OCI-LY7 (cell line): ENCODE data around the gene ZMYND8. TPM values are rescaled to one million over a fixed set of nuclear protein-coding genes. Genes with fewer than 3 reads are reported as not detected.

ENCODE experiments used
- BruUV-seq: library from RNA; stranded (reverse); fragments of 400-500 nt; replicated peaks from 2 replicates; lab custom pipeline; 2021; lab: Mats Ljungman, UMichigan
- CTCF ChIA-PET: fragments of 300-600 bp; sonication (Branson Sonifier 250); formaldehyde crosslinking; loops from one replicate; lab custom pipeline; 2022; ENCODE audit warnings: antibody characterized with exemption; ENCODE audit not compliant: unreplicated experiment; lab: Charles Lee
- POLR2A ChIA-PET: fragments of 300-600 bp; sonication (Branson Sonifier 250); formaldehyde crosslinking; loops from one replicate; lab custom pipeline; 2022; ENCODE audit warnings: antibody characterized with exemption; lab: Charles Lee
- DNase-seq: peaks from one replicate; pipeline ENCODE4 v3.0.0-alpha.2; 2015; ENCODE audit warnings: low spot score
- H2AFZ ChIP-seq: fragments of 200-600 bp; sonication (generic), shearing (Covaris generic); 2 replicates; pipeline ENCODE4 v1.6.1; 2014; ENCODE audit warnings: mild to moderate bottlenecking, antibody characterized with exemption, low read length, moderate library complexity
- H3K27ac ChIP-seq: fragments of 200-600 bp; sonication (generic); 2 replicates; pipeline ENCODE4 v1.5.1; 2014; ENCODE audit warnings: mixed run types, low read depth, mild to moderate bottlenecking, moderate library complexity, low read length, inconsistent platforms; ENCODE audit not compliant: poor library complexity, severe bottlenecking
- H3K36me3 ChIP-seq: fragments of 200-600 bp; sonication (generic); 2 replicates; pipeline ENCODE4 v1.6.1; 2014; ENCODE audit warnings: mild to moderate bottlenecking, antibody characterized with exemption, low read length, moderate library complexity, mixed read lengths; ENCODE audit not compliant: insufficient read depth
- H3K4me1 ChIP-seq: fragments of 200-600 bp; sonication (generic); 2 replicates; pipeline ENCODE4 v1.5.1; 2014; ENCODE audit warnings: mild to moderate bottlenecking, low read length; ENCODE audit not compliant: insufficient read depth, poor library complexity, severe bottlenecking
- H3K4me2 ChIP-seq: fragments of 200-600 bp; sonication (generic); 2 replicates; pipeline ENCODE4 v1.6.1; 2014; ENCODE audit warnings: mild to moderate bottlenecking, low read length
- H3K4me3 ChIP-seq: fragments of 200-600 bp; sonication (generic); 2 replicates; pipeline ENCODE4 v1.5.1; 2014; ENCODE audit warnings: mild to moderate bottlenecking, low read depth, low read length; ENCODE audit not compliant: poor library complexity, severe bottlenecking
- H3K79me2 ChIP-seq: fragments of 200-600 bp; sonication (generic); 2 replicates; pipeline ENCODE4 v1.6.1; 2016; ENCODE audit warnings: low read depth, mild to moderate bottlenecking, low read length, moderate library complexity, mixed read lengths; ENCODE audit not compliant: insufficient read depth
- H3K9me2 ChIP-seq: fragments of 200-600 bp; sonication (generic); 2 replicates; pipeline ENCODE4 v1.6.1; 2016; ENCODE audit warnings: mild to moderate bottlenecking, low read length, mixed read lengths; ENCODE audit not compliant: insufficient read depth
- H3K9me3 ChIP-seq: fragments of 200-600 bp; sonication (generic); 2 replicates; pipeline ENCODE4 v1.6.1; 2014; ENCODE audit warnings: mild to moderate bottlenecking, mixed run types, low read length, mixed read lengths
- H4K20me1 ChIP-seq: fragments of 200-600 bp; sonication (generic); 2 replicates; pipeline ENCODE4 v1.6.1; 2014; ENCODE audit warnings: mild to moderate bottlenecking, antibody characterized with exemption, low read length, moderate library complexity, mixed read lengths; ENCODE audit not compliant: insufficient read depth
- CTCF ChIP-seq: fragments of 200-600 bp; sonication (generic); conservative IDR thresholded peaks from 2 replicates; pipeline ENCODE4 v1.5.1; 2014; ENCODE audit warnings: mild to moderate bottlenecking, antibody characterized with exemption, low read length, moderate library complexity, mixed read lengths
- EZH2phosphoT487 ChIP-seq: fragments of 200-600 bp; sonication (generic); IDR thresholded peaks from 2 replicates; pipeline ENCODE4 v1.6.1; 2018; ENCODE audit warnings: low read depth, borderline replicate concordance, mild to moderate bottlenecking, mixed run types, antibody characterized with exemption, low read length, moderate library complexity, mixed read lengths
- intact Hi-C: fragments of 100-400 bp; cut with micrococcal nuclease; formaldehyde crosslinking; loops from one replicate; pipeline ENCODE4 v1.10.0; 2022; ENCODE audit not compliant: unreplicated experiment
- total RNA-seq, 2 experiments: library from RNA; depleted of rRNA in 1 of 2; stranded (reverse); fragments of >200 nt in 1 of 2; shearing (Covaris generic) in 1 of 2; gene quantifications; 2 replicates each; pipeline ENCODE4 v1.2.3, GENCODE V29; 2014 to 2022

The ZMYND8 gene
- total RNA-seq, 2 experiments from 2014 or later = 30.4 to 69.1 TPM

GRCh38 chr20:47236639-47236900, 119.9 kb downstream of the ZMYND8 start:
- no peaks in the 10 kb centered on the region for H3K9me3 ChIP-seq
- no peak for DNase-seq
- H3K4me1 ChIP-seq = no peaks in the 10 kb centered on the region
- ChIA-PET CTCF (no interaction called here), POLR2A (no interaction called here)
- H3K4me2 ChIP-seq = no peak overlapping the region
- no peaks in the 10 kb centered on the region for H3K79me2 ChIP-seq
- no peak overlapping the region for H2AFZ ChIP-seq
- no peaks in the 10 kb centered on the region for H3K9me2 ChIP-seq
- intact Hi-C loops = no loop called here
- H4K20me1 ChIP-seq = no peaks in the 10 kb centered on the region
- H3K36me3 ChIP-seq = peaks cover 91% of the 10 kb centered on the region
- no TSS peak for BruUV-seq
- H3K4me3 ChIP-seq = no peak overlapping the region
- TF ChIP-seq CTCF = no peak
- no peak for TF ChIP-seq EZH2phosphoT487
- no peak overlapping the region for H3K27ac ChIP-seq

GRCh38 chr20:47235853-47236638, 120.5 kb downstream of the ZMYND8 start:
- Histone ChIP-seq H2AFZ (no peak overlapping the region), H3K79me2 (no peaks in the 10 kb centered on the region), H3K9me2 (no peaks in the 10 kb centered on the region), H3K4me3 (no peak overlapping the region), H3K27ac (no peak overlapping the region), H3K4me1 (no peaks in the 10 kb centered on the region), H3K36me3 (peaks cover 93% of the 10 kb centered on the region), H3K9me3 (no peaks in the 10 kb centered on the region), H4K20me1 (no peaks in the 10 kb centered on the region), H3K4me2 (no peak overlapping the region)
- POLR2A ChIA-PET = no interaction called here
- intact Hi-C loops = no loop called here
- CTCF ChIA-PET = no interaction called here
- TF ChIP-seq CTCF (no peak), EZH2phosphoT487 (no peak)
- no peak for DNase-seq
- no TSS peak for BruUV-seq

- Histone ChIP-seq H3K9me2 (no peaks in the 10 kb centered on the region), H3K36me3 (peaks cover 97% of the 10 kb centered on the region), H3K27ac (no peak overlapping the region), H3K9me3 (no peaks in the 10 kb centered on the region), H3K4me3 (no peak overlapping the region), H4K20me1 (no peaks in the 10 kb centered on the region), H3K4me2 (no peak overlapping the region), H2AFZ (no peak overlapping the region), H3K79me2 (no peaks in the 10 kb centered on the region), H3K4me1 (no peaks in the 10 kb centered on the region)
- BruUV-seq = no TSS peak
- intact Hi-C loops = no loop called here
- TF ChIP-seq CTCF (no peak), EZH2phosphoT487 (no peak)
- CTCF ChIA-PET = interaction anchor here (0.7 kb wide), 1 partner anchor 38 kb away, joined by 3 read pairs; no protein-coding TSS in a partner anchor
- POLR2A ChIA-PET = interaction anchor here (0.7 kb wide), 1 partner anchor 758 kb away, joined by 4 read pairs; no protein-coding TSS in a partner anchor
- DNase-seq = no peak
These were observed 121.4 kb downstream of the ZMYND8 start for GRCh38 chr20:47235111-47235510.
